Epidermal melanocyte (primary cell): ENCODE measurements around the gene GPT2.

ENCODE experiments used
- DNase-seq: peaks from one replicate; pipeline ENCODE4 v3.0.0; 2011; ENCODE audit warnings: low spot score; ENCODE audit not compliant: insufficient read length

The GPT2 gene

GRCh38 chr16:46962629-46963028 is 78.5 kb downstream of the GPT2 start:
- no peak for DNase-seq

GRCh38 chr16:46968063-46968435 is 83.9 kb downstream of the GPT2 start:
- DNase-seq, result no peak

GRCh38 chr16:46970089-46970488 is 85.9 kb downstream of the GPT2 start:
- no peak for DNase-seq

GRCh38 chr16:46971271-46971670 is 87.1 kb downstream of the GPT2 start:
- no peak for DNase-seq

GRCh38 chr16:46972429-46973206 is 88.5 kb downstream of the GPT2 start:
- no peak for DNase-seq

GRCh38 chr16:46973207-46973995 is 89.2 kb downstream of the GPT2 start, which contains the start of gene DNAJA2:
Gene DNAJA2, minus strand, starts transcription at chr16:46973674. Its CDS starts 102 bp downstream, at chr16:46973572.
- peak; percentile 94 for DNase-seq

- no peak for DNase-seq
Observed at GRCh38 chr16:46973996-46974324, 89.8 kb downstream of the GPT2 start.

GRCh38 chr16:46974352-46974751 is 90.2 kb downstream of the GPT2 start:
- DNase-seq, result no peak

- no peak for DNase-seq
Observed at GRCh38 chr16:46975165-46975564, 91.0 kb downstream of the GPT2 start.

GRCh38 chr16:46975908-46976470 is 91.8 kb downstream of the GPT2 start:
- no peak for DNase-seq

GRCh38 chr16:46976550-46976949 is 92.4 kb downstream of the GPT2 start:
- no peak for DNase-seq
